T-helper 1 cell (primary cell): ENCODE results near the gene TLR1.
A peak's percentile ranks its signal among the peaks of the same experiment; 100 is the strongest.
"Not testable (repeated sequence)": the region's sequence is repeated elsewhere in the genome, so short reads cannot be mapped to it uniquely, and the experiment has no call there.

Experiments used
- DNase-seq, 5 donors: peaks; one replicate each; pipeline ENCODE4 v3.0.0-alpha.2; 2012 to 2020

TLR1 gene

DNA sequence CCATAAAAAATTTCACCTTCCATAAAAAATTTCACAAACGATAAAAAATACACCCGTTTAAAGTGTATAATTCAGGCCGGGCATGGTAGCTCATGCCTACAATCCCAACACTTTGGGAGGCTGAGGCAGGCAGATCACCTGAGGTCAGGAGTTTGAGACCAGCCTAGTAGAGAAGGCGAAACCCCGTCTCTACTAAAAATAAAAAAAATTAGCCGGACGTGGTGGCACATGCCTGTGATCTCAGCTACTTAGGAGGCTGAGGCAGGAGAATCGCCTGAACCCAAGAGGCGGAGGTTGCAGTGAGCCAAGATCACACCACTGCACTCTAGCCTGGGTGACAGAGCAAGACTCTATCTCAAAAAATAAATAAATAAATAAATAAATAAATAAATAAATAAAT, 1.7 kb upstream of the TLR1 start:
- not testable (repeated sequence) for DNase-seq

DNA sequence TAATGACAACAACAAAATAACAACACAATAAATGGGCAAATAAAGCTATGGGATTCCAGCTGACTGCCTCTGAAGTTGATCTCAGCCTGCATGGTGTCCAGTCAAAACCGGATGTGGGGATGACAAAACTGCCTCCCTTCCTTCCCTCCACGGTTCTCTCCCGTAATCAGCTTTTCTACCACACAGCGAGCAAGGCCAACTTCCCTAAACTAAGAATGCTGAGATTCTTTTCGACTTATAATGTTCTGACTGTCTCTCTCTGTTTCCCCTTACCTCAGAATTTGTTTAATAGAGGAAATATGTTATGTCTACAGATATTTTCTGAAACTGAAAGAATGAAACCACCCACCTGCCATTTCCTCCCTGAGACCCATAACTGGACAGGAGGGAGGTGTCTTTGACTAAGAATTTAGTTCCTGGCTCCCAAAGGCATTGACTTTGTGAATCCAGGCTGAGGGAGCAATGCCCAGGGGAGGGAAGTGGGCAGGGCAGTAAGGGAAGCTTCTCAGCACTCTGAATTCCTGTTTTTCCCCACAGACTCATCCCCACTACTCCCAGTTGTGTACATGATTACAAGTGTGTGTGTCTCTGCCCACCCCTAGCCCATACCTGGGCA, 1.0 kb upstream of the TLR1 start:
- DNase-seq = peak in 1 of 5 donors; percentile 54

DNA sequence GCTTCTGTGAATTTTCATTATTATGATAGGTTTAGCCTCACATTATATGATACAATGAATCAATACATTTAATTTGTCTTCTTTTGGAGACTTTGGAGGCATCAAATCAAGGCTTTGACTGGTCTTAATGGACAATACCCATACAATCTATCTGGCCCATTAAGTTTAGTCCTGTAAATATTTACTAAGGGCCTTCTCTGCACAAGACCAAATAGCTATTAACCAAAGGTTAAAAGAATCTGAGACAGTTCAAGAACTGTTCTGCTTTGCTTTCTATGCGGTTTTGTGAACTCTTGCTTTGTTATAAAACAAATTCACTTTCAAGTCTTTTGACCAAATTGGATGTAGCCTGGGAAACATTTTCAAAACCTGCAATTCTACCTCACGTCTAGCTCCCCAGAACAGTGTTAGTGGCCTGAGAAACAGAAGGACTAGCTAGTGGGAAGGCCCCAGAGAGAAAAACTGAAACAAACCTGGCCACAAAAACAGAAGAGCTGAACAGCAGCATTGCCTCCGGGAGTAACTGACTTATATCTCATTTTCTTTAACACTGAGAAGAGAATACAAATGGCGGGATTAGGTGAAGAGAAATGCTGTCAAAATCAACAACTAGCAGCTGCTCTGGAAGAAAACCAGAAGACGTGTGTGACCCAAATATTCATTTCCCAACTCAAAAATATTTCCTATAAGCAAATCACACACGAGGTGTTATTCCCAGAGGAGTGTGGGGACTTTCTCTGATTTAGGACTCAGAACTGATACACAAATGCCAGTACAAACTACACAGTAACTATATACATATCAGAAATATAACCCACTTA, 548 bp downstream of the TLR1 start:
- DNase-seq = peak in 1 of 5 donors; percentile 50

DNA sequence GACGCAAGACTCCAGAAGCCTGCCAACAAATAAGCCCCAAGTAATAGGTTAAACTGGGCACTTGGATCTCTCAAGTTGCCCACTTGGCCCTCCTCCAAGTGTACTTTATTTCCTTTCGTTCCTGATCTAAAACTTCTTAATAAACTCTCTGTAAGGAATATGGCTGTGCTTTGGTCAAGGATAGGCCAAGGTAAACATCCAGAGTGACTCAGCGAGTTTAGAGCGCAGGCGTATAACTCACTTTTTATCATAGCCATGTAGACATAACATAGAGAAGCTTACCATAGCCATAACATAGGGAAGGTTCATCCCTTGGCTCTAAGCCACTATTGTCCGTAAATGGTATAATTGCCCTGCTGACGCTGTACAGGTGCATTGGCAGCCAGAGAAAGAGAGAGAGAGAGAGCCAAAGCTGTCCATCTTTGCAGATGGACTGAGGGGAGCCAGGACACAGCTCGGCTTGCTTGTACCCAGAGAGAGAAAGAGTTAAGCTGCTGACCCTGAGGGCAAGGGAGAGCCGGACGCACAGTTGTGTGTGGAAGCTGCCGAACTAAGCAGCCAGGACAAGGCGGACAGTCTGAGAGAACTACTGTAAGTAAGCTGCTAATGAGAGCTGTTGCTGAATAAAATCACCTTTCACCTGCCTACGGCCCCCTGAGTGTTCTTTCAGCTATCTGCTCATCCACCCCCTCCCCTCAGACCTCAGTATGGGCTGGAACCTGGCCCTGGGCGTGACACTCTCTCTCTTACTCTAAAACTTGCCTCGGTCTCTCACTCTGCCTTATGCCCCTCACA, 1.8 kb downstream of the TLR1 start:
- no peak for DNase-seq

DNA sequence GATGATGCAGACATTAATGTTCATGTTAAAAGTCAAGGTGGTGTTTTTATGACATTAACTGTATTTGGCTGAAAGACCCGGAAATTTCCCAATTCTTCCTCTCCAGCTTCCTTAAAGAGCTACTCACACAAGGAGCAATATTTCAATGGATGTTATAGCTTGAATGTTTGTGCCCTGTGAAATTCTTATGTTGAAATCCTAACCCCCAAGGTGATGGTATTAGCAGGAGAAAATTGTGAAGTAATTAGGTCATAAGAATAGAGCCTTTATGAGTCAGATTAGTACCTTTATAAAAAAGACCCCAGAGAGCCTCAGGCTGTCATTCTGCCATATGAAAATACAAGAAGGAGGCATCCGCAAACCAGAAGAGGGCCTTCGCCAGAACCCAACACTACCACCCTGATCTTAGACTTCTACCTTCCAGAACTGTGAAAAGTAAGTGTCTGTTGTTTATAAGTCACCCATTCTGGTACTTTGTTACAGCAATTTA, 3.6 kb downstream of the TLR1 start:
- DNase-seq = no peak

DNA sequence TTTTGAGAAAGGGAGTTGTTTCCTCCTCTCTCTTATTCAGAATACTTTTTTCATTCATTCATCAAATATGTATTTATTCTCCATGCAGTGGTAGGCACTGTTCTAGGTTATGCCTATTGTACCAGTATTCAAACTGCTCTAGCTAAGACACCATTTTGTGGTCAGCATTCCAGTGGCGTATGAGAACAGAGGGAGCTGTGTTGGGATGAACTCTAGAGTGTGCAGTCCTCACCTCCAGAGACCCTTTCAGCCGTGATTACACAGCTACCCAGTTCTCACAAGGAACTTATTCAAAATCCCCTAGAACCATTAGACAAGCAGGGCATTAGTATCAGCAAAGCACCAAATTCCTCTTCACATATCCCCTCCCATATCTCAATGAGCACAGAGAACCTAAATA, 4.2 kb downstream of the TLR1 start:
- no peak for DNase-seq

DNA sequence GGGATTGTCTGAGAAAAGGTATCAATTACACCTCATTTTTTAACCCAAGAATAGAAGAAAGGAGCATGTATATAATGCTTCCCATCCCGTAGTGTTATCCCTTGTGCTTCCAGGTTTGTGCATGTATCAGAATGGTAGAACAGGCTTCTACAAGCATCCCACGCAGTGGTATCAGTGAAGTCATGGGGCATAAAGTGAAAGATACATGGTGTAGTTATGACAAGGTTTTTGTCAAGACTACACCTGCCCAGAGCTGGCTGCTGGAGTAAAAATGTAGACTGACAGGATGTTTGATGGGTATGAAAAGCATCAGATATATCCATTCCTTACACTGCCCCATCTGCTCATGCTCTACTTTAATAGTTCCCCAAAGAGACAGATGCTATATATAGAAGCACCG, 9.5 kb downstream of the TLR1 start:
- DNase-seq = no peak

DNA sequence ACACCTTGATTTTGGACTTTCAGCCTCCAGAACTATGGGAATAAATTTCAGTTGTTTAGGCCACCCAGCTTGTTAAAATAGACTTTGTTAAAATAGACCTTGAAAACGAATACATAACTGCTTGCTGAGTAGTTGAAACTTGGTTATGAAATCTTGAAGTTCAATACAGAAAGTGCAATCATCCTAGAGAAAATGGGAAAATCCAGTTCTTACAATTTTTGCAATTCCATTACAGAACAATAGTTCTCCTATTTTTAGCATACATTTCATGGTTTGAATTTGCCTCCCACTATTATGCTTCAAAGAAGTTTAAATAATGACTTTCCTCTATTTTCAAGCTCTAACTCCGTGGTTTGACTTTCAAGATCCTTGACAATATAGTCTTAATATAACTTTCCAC, 10.5 kb downstream of the TLR1 start:
- no peak for DNase-seq

DNA sequence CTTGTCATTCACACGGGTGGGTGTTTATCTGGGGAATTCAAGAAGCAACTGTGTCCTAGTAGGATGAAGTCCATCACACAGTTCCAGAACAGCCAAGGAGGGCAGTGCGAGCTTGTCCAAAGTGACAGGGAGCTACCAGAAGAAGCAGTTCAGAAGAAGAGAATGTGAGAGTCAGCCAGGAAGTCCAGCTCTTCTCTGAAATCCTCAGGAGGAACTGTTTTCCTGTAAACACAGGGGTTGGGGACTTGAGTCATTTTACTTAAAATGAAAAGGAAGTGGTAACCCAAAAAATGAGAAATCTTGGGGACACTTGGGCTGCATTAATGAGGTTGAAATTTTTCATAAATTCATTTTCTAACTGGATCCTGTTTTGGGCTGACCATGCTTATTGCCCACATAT, 13.6 kb downstream of the TLR1 start:
- DNase-seq = peak in 1 of 5 donors; percentile 67

DNA sequence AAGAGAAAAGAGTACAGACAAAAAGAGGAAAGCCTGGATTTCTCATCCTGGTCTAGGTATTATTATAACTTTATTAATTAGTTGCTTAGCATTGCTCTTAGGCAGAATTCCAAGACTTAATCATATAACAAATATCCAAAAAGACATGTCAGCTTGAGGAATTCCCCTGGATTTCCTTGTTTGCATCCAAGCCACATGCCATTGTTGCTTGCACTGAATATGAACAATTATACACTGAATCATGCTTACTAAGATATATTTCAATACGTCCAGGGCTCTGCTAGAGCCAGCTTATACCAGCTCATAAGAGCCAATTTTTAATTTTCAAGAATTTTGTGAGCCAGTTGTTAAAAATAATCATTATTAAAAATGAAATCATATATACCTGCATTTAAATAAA, 16.3 kb downstream of the TLR1 start:
- no peak for DNase-seq

DNA sequence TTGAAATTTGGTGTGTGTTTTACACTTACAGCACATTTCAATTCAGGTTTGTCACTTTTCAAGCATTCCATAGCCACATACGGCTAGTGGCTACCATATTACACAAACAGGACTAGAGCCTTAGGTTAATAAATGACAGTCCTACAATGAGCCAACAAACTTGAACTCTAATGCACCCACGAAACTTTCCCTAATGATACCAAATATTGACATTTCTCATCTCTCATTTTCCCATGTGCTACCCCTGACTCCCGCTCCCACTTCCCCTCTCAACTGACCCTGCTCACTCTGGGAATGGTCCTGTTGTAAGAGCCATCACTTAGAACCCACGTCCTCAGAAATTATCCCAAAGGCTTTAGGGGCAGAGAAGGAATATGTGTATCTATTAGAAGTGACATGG, 16.9 kb downstream of the TLR1 start:
- DNase-seq = no peak

DNA sequence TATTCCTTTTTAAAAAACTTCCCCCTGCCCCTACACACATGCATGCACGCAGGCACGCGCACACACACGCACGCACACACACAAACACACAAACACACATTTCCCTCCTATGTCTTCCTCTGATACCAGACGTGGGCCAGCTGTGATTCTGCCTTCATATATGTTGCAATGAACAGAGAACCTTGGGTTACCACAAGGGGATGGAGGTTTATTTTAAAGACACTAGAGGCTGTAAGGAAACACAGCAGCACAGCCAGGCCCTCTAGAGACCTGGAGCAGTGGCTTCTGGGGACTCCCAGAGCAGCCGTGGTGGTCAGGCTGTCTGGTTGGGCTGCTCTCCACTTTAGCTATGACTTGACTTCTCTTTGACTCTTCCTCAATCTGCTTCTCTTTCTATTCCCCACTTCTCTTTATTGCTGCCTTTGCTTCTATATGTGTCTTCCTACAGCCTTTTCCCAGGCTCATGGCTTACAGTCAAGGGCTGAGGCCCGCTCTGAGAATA, 18.6 kb downstream of the TLR1 start:
- no peak for DNase-seq

DNA sequence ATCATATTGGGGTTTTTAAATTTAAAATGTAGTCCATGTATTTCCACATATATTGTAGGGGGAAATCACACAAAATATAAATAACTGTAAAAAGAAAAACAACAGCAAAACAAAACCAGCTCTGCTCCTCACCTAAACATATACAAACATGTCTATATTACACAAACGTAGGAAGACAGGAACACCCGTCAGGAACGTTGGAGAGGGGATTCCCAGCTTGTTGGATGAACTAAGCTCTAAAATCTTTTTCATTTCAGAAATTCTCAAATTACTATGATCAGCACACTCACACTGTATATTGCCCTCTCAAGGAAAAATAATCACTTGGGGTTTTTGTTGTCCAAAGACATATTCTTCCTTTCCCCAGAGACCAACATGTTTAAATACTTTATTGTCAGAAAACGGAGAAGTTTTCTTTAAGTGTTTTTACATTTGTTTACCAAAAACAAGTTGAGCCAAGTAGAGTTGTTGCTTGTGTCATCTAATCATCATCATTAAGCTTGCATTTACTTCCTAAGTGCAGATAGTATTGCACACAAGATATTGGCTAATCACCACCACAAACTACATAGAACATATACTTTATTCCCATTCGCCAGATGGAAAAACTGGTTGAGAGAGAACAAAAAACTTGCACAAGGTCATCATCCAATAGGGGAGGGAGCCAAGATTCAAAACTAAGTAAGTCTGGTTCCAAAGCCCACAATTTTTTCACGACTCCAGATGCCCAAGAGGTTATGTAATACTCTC, 19.4 kb downstream of the TLR1 start:
- DNase-seq = no peak

DNA sequence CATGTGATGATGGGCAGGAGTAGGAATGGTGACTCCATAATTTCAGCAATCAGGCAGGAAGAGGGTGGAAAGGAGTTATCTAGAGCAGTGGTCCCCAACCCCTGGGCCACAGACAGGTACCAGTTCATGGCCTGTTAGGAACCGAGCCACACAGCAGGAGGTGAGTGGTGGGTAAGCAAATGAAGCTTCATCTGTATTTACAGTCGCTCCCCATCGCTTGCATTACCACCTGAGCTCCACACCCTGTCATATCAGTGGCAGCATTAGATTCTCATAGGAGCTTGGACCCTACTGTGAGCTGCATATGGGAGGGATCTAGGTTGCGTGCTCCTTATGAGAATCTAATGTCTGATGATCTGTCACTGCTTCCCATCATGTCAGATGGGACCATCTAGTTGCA, 20.4 kb downstream of the TLR1 start:
- no peak for DNase-seq

DNA sequence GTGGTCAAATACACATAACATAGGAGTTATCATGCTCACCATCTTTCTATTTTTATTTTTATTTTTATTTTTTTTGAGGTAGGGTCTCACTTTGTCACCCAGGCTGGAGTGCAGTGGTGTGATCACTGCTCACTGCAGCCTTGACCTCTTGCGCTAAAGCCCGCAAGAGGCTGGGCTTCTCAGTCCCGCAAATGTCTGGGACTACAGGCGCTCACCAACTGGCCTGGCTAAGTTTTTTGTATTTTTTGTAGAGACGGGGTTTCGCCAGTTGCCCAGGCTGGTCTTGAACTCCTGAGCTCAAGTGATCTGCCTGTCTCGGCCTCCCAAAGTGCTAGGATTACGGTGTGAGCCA, 21.5 kb downstream of the TLR1 start:
- no peak for DNase-seq

DNA sequence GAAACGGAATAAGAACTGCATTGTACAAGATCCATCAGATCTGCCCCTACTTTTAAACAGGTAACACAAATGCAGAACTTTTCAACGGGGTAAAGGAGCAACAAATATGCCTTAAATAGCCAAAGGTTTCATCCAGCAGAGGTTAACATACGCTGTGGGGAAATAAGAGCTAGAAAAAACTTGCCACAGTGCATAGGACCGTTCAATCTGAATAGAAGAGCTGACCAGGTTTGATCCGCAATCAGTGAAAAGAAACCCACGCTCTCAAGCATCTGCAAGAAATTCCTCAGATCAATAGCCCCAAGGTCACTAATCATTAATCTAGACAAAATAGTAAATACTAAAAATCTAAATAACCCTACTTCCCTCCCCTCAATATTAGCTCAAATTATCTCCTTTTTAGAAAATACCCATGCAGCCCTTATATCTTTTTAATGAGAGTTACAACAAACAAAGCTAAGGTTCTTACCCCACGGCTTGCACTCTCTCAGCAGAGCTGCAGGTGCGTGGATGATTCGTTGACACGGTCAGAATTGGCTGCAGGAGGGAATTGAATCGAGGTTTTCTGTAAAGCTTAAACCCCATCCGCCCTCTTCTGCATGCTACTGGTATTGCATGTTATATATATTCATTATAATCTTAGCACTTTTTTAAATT, 22.0 kb downstream of the TLR1 start, which contains the start of gene TLR10:
Gene TLR10, minus strand, starts transcription at position 539 of the 657 bp plus-strand sequence. CDS start 7,400 bp downstream, outside the sequence.
- DNase-seq = peak in 3 of 5 donors; percentile 18 to 63 (median 21)

DNA sequence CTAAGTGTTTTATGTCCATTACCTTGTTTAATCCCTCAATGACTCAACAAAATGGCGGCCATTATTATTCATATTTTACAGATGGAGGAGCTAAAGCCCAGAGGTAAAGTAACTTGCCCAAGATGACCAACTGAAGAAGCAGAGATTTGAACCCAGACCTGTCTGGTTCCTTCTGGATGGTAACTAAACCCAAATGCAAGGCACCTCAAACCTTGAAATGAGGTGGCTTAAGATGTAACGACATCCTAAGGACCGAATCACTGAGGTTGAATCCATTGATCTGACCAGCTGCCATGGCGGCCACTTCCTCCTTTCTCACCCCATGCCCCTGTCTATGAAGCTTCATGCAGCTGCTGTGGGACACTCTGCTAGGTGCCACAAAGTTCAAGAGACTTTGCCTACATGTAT, 22.7 kb downstream of the TLR1 start:
- DNase-seq = no peak

DNA sequence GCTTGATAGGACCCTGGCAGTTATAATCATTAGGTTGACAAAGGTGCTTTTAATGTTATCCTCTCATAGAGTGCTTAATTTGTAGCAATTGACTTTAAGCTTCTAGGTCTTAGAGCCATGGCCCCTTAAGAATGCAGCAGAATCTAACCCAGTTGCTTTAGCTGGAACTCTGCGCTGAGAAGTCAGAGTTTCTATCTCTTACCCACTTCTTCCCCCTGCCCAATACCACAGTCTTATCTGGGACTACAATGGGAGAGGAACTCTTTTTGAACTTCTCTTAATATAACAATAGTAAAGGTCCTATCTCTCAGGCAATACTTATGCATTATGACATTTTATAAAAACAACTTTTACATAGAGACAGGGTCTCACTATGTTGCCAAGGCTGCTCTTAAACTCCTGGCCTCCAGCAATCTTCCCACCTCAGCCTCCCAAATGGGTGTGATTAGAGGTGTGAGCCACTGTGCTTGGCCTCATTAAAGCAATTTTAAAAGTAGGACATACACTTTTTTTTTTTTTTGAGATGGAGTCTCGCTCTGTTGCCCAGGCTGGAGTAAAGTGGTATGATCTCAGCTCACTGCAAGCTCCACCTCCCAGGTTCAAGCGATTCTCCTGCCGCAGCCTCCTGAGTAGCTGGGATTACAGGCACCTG, 23.6 kb downstream of the TLR1 start:
- DNase-seq = no peak

DNA sequence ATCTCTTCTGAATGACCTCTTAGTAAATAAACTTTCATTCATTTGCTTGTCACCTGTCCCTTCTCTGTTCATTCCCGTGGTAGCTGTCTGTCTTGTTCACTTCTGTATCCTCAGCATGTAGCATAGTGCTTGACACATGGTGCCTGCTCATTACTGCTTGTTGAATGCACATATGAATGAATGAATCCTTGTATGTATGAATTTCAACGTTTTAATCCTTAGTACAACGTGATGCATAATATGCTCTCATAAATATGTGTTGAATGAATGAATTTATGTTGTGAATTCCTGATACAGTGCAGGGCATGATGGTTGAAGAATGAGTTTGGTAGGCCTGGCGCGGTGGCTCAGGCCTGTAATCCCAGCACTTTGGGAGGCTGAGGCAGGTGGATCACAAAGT, 24.8 kb downstream of the TLR1 start:
- DNase-seq = no peak

DNA sequence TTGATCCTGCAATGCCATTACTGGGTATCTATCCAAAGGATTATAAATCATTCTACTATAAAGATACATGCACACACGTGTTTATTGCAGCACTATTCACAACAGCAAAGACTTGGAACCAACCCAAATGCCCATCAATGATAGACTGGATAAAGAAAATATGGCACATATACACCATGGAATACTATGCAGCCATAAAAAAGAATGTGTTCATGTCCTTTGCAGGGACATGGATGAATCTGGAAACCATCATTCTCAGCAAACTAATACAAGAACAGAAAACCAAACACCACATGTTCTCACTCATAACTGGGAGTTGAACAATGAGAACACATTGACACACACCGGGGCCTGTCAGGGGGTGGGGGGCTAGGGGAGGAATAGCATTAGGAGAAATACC, 26.7 kb downstream of the TLR1 start:
- DNase-seq = not testable (repeated sequence)

DNA sequence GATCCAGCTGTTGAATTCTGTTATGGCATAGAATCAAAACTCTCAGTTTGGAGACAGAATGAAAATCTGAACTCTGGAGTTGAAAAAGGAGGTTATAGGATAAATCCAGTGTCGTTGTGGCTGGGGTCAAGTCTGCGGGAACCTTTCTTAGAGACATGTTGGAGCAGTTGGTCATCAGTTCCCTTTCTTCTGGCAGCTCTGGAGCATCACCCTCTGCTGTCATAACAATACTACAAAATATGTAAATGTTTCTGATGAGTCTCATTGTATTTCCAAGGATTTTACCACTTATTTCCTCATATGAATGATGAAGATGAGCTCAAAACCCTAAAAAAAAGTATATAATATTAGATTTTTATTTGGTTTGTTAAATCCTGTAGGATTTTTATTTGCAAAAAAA, 29.3 kb downstream of the TLR1 start:
- no peak for DNase-seq
